NCI-H748 treated with DMSO at 0.1 percent for 48 hours (cell line): ENCODE measurements around the gene PTPN3.
"Not testable (repeated sequence)": the region's sequence is repeated elsewhere in the genome, so short reads cannot be mapped to it uniquely, and the experiment has no call there.

Experiments
- DNase-seq: peaks from one replicate; lab custom pipeline; 2025; lab: John Stamatoyannopoulos, UW

PTPN3 gene

DNA sequence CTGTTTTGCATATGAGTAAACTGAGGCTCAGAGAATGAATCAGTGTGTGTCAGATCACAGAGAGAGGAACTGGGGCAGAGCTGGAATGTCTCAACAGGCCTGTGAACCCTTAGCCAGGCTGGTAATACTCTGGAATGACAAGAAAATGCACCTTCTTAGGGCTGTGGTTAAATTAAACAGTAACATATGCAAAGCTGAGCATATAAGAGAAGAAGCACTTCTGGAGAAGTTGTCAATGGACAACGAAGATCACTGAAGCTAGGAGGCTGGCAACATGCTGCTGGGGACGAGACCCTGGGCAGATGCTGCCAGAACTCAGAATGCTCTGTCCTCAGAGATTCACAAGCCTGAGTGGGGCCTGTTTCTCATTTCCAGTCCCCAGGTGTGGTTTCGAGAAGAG, 112.6 kb downstream of the PTPN3 start:
- DNase-seq: no peak

DNA sequence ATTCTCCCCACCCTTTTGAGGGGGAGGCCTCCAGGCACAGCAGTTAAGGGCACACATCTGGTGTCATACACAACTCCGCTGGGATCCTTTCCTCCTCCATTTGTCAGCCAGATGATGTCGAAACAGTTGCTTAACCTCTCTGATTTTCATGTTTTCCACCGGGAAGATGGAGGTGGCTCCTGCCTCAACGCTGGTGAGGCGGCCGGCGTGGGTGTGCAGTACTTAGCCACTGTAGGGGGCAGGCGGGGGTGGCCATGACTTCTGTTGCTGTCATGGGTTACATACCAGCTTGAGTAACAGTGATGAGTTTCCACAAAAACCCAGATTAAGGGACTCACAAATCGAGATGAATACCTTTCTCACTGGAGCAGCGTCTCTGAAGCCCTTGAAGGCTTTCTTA, 114.2 kb downstream of the PTPN3 start:
- DNase-seq: no peak

DNA sequence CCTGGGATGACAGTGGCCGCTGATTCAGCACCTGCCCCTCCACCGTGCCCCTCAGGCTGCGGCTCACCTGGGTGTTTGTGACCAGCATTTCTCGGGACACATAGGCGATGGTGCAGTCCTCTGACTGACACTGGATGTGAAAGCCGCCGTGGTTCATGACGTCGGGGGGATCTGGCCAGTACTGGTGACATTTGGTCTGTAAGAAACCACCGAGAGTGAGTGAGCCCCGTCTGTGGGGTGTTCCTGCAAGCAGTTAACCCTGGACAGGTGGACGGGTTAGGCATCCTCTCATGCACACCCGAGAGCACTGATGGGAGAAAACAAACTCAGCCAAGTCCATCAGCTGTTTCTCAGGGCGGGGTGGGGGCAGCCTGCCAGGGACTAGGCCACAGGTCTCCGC, 114.8 kb downstream of the PTPN3 start:
- no peak for DNase-seq

DNA sequence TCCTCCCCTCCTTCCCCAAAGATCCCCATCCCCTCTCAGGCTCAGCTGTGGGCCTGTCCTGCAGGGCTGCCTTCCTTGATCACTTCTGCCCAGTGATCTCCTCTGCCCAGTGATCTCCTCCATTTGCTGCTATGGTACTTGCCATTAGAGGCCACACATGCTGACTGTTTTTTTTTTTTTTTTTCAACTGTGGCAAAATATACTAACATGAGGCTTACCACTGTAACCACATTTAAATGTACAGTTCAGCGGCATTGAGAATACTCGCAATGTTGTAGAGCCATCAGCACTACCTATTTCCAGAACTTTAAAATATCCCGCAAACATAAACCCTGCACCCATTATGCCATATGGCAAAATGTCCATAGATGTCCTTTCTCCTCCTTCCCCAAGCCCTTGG, 115.5 kb downstream of the PTPN3 start:
- DNase-seq: no peak

DNA sequence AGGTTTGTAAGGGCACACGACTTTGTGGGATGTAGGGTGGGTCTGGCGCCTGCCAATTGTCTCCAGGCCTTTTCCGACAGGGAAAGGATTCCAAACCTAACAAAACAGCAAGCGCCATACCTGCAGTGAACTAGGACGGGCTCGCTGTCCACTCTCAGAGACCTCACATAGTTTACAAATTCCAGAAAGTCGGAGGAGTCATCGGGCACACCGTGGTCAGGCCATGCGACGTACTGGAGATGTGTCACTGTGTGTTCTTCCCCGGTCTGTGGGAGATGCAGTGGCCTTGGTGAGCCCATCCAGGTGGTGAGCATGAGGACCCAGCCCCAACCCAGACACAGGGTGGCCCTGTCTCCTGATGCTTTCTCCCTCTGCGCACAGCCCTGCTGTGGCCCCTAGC, 115.9 kb downstream of the PTPN3 start:
- DNase-seq: no peak

DNA sequence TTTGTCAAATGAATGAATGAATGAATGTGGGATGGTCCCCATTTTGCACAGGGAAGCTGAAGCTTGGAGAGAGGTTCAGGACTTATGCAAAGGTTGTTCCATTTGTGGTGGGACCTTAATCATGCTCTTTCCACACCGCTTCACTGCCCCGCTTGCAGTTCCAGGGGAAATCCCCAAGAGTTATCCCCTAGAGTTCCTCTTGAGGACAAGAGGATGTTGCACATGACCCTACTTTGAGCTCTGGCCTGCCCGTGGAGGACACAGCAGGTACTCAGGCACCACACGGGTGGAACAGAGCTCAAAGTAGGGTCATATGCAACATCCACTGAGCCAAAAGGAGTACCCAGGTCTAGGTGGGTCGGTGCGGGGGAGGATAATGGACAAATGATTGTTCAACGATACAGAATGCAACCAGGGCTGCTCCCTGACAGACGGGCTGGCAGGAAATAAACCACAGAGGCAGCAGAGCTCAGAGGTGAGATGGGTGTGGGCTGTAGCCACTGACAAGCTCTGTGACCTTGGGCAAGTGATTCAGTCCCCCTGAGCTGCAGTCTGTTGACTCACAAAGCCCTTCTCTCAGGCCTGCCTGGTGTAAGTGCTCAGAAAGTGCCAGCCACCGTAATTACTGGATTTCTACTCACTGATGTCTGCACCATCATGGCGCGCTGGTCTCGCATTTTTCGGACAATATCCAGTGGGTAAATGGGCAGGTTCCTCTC, 116.9 kb downstream of the PTPN3 start:
- no peak for DNase-seq

DNA sequence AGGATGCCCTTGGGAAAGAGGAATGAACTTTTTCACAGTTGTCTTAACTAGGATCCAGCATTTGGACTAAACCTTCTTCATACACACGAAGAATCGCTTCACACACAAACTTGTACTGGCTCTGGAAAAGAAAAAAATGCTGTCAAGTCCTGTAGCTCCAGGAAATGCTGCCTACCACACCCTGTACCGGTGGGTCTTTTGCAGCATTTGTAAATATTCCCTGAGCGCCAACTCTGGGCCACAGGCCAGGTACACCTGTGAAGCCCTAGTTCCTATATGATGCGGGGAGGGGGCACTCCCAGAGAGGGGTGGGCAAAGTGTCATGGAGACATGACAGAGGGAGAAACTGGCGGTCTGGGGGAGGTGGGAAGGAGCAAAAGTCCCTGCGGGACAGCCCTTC, 118.6 kb downstream of the PTPN3 start:
- DNase-seq: no peak

DNA sequence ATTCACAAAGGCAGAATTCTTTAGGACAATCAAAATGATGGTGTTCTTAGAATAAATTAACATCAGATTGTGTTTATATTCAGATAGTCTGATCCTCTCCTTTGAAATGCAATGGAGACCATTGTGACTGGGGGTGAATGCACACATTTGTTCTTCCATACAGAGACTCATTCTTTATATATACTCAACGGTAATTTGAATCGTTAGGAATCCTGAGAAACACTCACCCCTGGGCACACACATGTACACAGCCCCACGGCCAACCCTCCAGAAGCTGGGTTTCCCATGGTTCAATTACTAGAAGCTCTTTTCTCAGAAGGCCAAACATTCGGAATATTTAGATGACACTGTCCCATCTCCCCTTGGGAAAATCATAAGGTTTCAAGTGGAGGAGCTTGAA, 119.8 kb downstream of the PTPN3 start:
- no peak for DNase-seq

DNA sequence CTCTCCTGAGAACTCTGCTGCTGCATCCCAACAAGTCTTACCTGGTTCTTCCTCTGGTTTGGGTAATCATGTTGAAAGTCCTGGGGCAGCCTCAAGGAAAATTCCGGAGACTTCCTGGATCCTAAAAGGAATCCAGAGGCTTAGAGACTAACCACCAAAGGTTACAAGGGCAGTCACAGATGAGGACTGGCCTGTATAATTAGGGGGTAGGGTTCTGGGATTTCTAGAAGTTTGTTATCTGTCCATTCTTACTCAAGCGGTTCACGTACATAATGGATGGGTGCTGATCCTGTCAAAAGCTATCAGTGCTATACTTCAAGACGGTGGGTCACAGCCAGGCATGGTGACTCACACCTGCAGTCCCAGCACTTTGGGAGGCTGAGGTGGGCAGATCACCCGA, 125.9 kb downstream of the PTPN3 start:
- no peak for DNase-seq

DNA sequence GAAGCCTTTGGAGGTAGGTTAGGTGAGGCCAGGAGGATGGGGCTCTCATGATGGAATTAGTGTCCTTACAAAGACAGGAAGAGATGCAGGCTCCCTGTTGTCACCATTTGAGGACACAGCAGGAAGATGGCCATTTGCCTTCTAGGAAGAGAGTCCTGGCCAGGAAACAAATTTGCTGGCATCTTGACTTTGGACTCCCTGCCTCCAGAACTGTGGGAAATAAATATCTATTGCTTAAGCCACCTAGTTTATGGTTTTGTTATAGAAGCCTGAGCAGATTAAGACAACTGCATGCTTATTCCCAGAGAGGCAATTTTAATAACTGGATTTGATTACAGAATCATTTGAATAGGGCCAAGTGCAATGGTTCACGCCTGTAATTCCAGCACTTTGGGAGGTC, 126.7 kb downstream of the PTPN3 start:
- DNase-seq: no peak

DNA sequence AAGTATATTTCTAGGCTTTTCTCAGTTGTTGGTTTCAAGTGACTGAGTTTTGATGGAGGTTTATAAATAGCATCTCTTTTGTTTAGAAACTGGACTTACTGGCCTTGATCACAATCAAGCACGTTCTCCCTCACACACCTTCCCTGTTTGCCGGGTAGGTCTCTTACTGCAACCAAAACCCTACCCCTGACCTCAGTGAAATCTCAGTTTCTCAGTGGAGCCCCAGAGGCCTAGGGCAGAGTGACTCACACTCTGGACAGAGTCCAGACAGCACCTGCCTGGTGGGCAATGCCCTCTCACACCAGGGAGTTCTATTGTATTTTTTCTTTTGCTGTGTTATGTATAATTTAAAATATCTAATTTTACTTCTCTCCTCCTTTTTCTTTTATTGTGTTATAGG, 128.8 kb downstream of the PTPN3 start:
- DNase-seq: no peak

DNA sequence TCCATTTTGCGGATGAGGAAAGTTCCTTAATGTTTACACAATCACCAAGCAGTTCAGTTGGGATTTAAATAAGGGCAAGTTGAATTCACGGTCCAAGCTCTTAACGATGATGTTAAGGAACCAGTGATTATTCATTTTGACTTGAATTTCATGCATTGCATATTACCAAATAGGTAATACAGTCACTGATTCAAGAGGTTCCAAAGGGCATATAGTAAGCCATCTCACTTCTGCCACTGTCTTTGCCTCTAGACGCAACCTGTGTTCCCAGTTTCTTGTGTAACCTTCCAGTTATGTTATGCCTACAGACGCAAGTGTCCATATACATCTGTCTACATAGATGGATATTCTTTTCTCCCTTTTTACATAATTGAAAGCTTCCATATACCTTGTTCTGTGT, 137.3 kb downstream of the PTPN3 start:
- DNase-seq: no peak

DNA sequence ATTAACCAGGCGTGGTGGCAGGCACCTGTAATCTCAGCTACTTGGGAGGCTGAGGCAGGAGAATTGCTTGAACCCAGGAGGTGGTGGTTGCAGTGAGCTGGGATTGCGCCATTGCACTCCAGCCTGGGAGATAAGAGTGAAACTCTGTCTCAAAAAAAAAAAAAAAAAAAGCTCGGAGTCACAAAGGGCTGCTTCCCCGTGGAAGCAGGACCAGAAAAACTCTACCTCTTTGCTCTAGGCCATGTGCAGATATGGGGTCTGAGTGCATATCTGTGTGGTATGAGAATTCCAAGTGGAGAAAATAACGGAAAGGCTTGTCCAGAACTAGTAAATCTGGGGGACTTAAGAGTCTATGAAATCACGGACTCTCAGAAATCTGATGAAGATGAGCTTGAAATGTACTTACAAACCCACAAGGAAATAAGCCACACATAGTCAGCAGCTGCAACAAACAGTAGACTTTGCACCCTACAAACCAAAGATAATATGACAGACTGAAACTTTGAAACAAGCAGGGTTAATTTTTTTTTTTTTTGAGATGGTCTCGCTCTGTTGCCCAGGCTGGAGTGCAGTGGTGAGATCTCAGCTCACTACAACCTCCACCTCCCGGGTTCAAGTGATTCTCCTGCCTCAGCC, 139.0 kb downstream of the PTPN3 start:
- not testable (repeated sequence) for DNase-seq

DNA sequence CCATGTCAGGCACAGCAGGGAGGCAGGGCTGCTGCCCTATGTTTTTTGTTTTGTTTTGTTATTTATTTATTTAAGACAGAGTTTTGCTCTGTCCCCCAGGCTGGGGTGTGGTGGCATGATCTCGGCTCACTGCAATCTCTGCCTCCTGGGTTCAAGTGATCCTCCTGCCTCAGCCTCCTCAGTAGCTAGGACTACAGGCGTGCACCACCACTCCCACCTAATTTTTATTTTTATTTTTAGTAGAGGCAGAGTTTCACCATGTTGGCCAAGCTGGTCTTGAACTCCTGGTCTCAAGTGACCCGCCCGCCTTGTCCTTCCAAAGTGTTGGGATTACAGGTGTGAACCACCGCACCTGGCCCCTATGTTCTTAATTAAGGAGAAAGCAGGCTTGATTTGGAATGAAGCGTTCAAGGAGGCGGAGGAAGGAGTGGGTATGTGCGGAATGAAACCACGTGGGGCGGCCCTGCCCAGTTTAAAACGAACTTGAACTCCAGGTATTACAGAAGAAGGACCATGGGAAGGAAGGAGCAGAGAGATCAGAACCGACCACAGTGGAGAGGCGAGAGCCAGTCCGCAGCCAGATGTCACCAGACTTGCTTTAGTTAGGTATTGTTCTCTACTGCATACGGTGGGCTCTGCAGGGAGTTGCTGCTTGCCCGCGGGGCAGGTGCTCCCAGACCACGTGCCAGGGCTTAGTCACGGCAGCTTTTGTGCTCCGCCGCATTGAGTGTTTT, 142.4 kb downstream of the PTPN3 start:
- no peak for DNase-seq

DNA sequence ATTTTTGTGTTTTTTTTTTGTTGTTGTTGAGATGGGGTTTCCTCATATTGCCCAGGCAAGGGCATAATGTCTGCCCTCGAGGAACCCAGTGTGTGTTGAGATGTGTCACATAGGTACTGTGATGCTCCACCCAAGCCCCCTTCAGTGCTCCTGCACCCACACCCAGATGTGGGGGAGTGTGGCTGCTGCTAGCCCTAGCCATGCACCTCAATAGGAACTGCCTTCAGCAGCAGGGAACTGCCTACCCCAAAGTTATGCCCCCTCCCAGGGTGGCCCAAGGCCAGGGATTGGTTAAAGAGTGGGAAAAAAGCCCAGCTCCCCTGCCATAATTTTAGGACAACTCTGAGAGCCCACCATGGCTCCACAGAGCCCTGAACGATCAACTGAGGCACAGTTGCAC, 143.9 kb downstream of the PTPN3 start:
- no peak for DNase-seq

DNA sequence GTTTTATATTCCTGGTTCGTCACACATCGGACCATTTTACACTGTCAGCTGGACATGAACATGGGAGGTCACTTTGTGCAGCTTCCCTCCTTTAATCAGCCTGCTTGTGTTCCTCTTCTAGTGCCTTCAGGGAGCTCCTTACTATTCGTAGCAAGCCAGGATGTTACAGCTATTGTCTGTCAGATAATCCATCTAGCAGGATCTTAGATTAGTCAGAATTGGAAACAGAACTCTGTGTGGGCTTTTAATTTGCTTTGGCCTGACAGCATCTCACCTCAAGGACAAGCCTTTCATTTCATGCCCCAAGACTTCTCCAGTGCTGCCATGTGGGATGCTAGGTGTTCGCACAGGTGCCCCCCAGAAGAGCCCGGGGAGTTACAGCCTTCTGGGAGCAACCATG, 147.1 kb downstream of the PTPN3 start:
- no peak for DNase-seq

DNA sequence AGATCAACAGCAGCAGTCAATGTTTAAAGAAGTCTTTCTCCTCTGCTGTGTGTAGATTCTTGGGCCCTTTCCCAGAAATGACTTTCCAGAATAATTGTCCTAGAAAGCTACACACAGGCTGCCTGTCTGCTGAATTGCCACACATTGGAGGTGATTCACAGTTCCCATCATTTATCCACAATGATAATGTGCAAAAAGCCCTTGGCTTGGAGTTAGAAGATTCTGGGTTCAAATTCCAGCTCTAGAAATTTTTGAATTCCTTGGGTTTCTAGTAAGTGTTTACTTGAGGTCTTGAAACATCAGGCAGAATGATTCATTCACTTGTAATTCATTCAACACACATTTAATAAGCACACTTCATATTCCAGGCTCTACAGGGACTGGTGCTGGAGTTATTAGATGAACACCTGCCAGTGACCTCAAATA, 148.7 kb downstream of the PTPN3 start:
- DNase-seq: peak; percentile 48

DNA sequence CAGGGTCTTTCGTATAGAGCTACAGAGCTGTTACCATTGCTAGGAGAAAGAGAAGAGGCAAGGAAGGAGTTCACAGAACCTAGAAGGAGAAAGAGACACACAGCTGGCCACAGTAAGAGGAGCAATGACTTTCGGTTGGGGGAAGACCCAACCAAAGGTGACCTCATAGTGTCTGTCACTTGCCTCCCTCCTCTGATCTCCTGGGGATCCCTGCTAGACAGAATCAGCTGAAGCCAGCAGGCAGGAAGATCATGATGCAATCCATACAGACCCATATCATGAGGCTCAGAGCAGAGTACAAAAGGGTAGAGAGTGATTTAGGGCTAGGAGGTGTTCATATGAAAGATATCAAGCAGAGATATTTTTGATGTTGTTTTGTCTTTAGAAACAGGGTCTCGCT, 151.2 kb downstream of the PTPN3 start:
- no peak for DNase-seq

DNA sequence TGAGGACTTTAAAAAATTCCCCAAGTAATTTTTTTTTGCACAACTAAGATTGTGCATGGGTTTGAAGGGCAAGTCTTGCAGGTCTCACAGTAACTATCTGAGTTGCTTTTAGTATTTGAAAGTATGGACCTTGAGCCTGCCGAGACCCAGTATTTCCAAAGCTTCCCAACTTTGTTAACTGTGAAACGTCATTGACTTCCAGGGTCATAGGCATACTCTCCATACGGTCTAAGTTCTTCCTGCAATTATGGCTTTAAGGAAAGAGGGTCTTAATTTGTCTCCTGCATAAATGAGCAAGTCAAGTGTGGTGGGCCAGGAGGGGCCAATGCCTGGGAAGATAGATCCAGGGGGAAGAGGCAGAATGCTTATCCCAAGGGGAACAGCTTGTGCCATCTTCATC, 153.2 kb downstream of the PTPN3 start:
- no peak for DNase-seq

DNA sequence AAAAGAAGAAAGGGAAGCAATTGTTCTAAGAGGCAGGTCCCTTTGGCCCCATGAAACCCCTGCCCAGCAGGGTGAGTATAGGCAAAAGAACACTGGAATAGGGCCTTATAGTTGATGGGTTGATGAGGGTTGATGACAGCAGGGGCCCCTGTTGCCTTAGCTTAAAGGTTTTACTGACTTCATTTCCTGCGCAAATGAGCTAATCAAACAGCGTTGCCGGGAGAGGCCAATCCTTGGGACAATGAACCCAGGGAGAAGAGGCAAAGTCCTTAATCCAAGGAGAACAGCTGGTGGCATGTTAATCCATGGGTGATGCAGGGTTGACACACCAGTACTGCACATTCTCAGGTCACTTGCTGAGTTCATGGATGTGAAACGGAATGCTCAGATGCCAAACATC, 155.2 kb downstream of the PTPN3 start:
- DNase-seq: no peak

DNA sequence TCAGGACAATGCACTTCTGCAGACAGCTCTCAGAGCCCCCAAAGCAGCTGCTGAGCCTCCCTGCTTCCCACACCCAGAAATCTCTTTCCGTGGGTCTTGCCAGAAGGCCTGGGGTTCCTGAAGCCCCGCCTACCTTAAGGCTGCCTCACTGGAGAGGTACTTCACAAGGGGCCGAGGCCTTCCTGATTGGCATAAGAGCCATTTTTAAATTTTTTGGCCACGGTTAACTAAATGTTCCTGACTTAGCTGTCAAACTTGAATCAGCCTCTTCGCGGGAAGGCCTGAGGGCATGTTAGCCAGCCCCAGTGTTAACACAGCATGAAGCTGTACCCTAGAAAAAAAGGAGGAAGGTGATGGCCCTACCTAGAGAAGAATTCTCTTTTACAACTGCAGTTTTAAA, 156.5 kb downstream of the PTPN3 start:
- no peak for DNase-seq

DNA sequence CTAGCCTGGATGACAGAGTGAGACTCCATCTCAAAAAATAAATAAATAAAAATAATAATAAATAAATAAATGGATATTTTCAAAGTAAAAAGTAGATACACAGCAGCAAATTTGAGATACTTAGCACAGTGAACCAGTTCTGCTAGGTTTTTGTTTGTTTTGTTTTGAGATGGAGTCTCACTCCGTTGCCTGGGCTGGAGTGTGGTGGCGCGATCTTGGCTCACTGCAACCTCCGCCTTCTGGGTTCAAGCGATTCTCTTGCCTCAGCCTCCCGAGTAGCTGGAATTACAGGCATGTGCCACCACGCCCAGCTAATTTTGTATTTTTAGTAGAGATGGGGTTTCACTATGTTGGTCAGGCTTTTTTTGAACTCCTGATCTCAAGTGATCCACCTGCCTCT, 157.1 kb downstream of the PTPN3 start:
- not testable (repeated sequence) for DNase-seq

DNA sequence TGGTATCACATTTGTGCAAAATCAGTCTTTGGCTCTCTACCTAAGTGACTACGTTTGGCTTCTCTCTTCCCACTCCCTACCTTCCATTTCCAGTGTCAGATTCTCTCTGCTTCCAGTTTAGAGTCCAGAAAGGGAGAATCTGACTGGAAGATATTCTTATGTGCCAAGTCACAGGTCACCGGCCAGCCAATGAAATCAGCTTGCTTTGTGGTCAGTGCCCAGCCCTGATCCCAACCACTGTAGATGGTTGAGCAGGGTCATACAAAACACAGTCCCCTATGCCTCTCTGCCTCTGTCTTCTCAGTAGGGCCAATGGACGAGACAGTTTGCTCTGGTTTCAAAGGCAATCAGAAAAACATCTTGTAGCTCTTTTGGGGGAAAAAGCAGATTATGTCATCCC, 161.7 kb downstream of the PTPN3 start:
- DNase-seq: no peak
